ELF-1 (cell line): Measurements from ENCODE around the gene ACTL8.
"Not testable (repeated sequence)": the region's sequence is repeated elsewhere in the genome, so short reads cannot be mapped to it uniquely, and the experiment has no call there.

Source experiments
- DNase-seq: peaks from one replicate; pipeline ENCODE4 v3.0.0-alpha.2; 2016; ENCODE audit warnings: low read depth, low spot score

Gene ACTL8

DNA sequence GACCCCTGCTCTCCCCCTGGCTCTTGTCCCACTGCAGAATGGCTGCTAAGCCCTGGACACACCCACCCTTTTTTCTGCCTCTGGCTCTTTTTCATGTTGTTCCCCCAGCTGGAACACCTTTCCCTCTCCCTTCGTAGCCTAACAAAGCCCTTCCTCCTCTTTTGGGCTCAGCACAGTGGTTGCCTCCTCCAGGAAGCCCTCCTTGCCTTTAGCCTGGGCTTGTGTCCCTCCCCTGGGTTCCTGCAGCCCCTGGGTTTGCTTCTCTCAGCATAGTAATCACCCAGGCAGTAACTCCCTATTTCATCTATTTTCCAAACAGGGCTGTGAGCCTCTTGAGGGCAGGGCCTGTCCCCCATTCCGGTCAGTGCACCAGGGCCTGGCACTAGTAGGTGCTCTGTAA is 19.8 kb upstream of the ACTL8 start:
- DNase-seq: no peak

- DNase-seq: no peak
Observed at GRCh38 chr1:17735793-17736192, 19.3 kb upstream of the ACTL8 start.

DNA sequence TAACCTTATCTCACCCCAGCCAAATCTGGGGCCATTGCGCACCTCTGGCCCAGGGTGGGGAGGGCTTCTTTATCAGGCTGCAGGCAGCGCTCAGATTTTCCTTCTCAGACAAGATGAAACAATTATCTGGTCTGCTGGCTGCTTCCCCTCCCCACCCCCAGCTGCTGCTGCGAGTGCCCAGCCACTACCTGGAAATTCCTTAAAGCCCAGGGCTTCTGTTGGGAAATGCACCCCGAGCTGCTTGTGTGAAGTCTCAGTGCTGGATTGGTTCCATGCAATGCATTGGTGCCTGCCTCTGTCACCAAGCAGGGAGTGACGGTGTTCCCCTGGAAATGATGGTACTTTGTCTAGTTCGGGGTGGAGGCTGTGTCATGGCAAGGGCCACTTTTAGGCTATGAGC is 18.5 kb upstream of the ACTL8 start:
- peak; percentile 51 for DNase-seq

DNA sequence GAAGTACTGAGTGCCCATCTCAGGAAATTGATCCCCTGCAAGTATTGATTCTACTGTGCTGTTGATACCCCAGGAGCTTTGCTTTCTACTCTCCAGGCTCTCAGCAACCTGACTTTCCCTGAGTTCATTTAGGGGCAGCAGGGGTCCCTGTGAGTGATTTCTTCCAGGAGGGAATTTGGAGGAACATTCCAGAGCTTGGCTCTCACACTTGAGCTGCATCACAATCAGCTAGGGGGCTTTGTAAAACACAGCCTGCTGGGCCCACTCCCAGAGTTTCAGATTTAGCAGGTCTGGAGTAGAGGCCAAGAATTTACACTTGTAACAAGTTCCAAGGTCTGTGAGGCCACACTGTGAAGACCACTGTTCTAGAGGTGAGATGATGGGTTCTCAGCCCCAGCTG is 16.1 kb upstream of the ACTL8 start:
- DNase-seq: peak; percentile 50

- no peak for DNase-seq
Observed at GRCh38 chr1:17741052-17741451, 14.1 kb upstream of the ACTL8 start.

DNA sequence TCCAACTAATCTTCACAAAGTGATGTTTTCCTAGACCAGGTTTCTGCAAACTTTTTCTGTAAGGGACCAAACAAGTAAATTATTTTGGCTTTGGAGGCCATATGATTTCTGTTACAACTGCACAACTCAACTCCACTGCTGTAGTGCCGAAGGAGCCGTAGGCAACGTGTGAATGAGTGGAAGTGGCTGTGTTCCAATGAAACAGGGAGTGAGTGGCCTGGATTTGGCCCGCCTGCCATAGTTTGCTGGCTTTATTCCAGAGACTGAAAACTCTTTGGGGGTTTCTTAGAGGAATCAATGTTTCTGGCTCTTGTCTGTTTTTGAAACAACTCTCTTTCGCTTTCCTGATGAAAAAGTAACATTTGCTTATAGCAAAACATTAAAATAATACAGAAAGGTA is 12.6 kb upstream of the ACTL8 start:
- no peak for DNase-seq

DNA sequence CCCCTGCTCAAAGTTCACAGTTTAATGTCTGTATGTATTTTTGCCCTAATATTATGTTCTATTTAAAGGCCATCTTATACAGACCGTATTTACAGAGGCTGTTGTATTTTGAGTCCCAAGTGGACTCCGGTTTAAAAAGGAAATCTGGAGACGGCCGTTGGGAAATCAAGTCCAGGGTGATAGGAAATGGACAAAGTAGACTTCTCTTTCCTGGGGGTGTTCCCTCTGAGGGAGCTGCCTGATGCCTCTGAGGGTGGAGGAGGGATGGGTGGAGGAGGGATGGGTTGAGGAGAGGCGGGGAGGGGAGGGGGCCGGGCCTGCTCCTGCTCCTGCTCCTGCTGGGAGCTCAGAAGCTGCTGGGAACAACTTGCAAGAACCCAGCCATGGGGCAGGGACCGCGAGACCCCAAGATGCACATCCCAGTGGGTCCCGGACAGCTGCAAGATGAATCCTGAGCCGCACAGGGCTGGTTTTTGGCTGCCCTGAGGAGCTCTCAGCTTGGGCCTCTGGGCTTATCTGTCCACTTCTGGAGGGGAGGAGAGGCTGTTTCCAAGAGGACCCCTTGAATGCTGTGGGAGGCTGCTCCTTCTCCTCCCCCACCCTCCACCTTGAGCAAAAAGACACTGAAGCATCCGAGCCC is 12.0 kb upstream of the ACTL8 start:
- no peak for DNase-seq

DNA sequence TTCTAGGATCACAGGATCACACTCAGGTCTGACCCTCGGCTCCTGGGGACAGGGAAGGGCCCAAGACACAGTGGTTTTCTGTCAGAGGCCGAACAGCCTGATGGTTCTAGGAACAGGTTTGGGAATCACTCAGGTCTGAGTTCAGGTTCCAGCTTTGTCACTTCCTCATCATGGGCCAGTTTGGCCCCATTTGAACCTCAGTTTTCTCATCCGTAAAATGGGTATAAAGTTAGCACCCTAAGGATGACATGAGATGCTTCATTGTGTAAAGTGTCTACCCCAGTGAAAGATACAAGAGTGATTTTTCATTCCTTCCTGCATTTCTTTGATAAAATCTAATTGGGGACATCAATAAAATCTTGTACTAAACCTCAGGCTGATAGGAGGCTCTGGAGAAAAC is 11.2 kb upstream of the ACTL8 start:
- no peak for DNase-seq

DNA sequence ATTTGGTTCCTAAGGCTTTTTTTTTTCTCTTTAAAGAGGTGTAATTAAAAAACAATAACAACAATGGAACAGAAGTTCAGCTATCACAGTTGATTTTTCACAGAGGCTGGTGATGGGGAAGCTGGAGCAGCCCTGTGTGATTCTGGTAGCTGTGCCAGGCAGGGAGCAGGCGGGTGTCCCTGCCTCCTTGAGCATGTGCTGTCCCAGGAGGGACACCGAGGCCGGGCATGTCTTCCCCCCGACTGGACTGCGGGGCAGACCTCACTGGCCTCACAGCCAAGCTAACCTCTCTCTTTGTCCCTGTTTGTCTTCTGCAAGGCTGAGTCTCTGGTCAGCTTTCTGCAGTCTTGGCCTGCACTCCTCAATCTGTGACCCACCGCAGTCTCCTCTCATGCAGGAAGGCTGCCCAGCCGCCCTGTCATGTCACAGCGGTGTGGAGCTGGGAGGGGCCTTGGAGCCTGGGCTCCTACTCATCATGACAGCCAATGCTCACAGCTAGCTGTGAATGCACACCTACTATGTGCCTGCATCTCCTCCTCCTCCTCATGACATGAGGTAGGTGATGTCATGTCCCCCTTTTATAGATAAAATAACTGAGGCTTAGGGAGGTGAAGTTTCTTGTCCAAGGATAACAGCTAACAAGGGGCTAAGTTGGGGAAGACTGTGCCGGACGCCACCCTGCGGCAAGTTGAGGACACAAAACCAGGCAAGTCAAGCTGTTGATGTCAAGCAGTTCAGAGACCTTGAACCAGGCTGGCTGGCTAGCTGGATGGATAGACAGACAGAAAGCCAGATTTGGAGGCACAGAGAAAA is 10.3 kb upstream of the ACTL8 start:
- no peak for DNase-seq

DNA sequence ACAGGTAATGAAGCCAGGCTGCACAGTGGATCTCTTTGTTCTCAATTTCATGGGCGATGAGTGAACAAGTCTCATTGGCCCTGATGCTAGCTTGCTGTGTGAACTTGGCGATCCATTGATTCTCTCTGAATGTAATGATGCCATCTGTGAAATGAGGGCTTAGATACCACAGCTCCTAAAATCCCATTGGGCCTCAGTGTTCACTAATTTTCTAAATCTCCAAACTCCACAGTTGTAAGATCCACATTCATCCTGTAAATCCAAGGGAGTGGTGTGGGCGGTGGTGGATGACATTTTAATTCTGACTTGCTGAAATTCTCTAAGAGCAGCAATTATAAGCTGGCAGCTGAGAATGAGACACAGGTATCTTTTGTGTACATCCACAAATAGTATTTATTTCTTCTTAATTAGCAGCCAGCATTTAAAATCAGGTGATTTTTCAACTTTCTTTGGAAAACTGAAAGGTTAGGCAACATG is 9.6 kb upstream of the ACTL8 start:
- no peak for DNase-seq

- not testable (repeated sequence) for DNase-seq
Observed at GRCh38 chr1:17746281-17746680, 8.9 kb upstream of the ACTL8 start.

GRCh38 chr1:17746920-17747319 is 8.2 kb upstream of the ACTL8 start:
- DNase-seq: no peak

GRCh38 chr1:17750333-17750732 is 4.8 kb upstream of the ACTL8 start:
- no peak for DNase-seq

- DNase-seq: no peak
Observed at GRCh38 chr1:17752356-17752755, 2.8 kb upstream of the ACTL8 start.

DNA sequence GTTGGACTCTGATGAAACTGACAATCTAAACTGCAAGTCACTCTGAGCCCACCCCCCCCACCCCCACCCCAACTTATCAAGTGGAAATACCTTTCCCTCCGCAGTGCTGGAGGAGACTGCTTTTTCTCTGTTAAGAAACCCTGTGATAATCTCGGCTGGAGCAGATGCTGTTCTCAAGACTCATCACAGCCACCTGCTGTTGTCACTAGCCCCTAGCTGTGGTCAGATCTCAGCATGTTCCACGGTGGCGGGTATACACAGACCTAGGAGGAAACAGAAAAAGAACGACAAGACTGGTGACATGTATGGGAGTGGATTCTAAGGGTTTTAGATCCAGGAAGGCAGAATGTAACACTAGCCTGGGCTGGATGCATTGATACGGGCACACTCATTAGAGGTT is 2.3 kb downstream of the ACTL8 start:
- no peak for DNase-seq

DNA sequence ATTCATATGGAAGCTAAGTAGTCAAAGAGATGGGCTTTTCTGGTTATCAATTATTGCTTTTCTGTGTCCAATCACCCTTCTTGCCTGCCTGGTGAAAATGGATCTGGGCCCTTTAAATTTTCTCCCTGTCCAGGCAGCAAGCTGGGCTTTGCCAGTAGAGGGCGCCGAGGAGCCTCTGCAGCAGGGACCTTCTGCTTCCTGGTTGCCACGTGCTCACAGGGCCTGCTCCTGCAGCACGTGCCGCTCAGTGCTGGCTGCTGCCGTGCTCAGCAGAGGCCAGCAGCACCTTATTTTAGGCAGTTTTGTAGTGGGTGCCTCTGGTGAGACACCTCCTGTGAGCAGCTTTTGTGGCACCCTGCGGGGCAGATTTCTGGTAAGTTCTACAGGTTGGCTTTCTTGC is 4.0 kb downstream of the ACTL8 start:
- peak; percentile 34 for DNase-seq

- no peak for DNase-seq
Observed at GRCh38 chr1:17762313-17762712, 7.2 kb downstream of the ACTL8 start.

DNA sequence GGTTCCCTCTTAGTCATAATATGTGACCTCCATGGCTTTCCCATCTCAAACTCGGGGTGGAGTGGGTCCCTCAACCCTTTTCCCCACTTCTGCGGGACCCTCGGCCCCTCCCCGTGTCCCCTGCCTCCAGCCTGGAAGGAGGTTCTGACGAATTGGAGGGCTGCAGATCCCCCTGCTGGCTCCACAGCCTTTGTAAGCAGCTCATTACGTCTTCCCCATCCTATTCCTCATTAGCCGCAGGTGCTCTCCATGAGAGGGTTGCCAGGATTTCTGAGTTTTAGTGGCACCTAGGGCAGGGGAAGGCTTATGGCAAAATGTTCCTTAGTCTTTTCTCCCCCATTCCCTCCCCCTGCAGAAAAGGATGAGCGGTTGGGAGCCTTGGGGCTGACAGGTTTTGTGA is 8.3 kb downstream of the ACTL8 start:
- no peak for DNase-seq

DNA sequence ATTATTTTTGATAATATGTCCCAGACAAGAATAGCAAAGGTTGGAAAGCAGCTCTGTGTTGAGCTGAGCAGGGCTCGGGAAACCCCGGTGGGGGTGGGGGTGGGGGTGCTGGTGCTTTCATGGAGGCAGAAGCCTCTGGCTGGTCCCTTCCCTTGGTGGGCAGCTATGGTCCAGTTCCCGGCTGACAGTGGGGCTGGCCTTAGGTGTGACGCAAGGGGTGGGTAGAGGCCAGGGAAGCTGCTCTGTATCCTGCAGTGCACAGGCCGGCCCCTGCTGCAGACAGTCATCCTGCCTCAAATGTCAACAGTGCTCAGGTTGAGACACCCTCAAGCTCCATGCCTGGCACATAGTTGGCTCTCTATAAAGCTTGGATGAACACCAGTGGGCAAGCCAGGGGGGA is 8.9 kb downstream of the ACTL8 start:
- DNase-seq: no peak

- no peak for DNase-seq
Observed at GRCh38 chr1:17764591-17764990, 9.5 kb downstream of the ACTL8 start.

- DNase-seq: no peak
Observed at GRCh38 chr1:17765444-17766411, 10.6 kb downstream of the ACTL8 start.

DNA sequence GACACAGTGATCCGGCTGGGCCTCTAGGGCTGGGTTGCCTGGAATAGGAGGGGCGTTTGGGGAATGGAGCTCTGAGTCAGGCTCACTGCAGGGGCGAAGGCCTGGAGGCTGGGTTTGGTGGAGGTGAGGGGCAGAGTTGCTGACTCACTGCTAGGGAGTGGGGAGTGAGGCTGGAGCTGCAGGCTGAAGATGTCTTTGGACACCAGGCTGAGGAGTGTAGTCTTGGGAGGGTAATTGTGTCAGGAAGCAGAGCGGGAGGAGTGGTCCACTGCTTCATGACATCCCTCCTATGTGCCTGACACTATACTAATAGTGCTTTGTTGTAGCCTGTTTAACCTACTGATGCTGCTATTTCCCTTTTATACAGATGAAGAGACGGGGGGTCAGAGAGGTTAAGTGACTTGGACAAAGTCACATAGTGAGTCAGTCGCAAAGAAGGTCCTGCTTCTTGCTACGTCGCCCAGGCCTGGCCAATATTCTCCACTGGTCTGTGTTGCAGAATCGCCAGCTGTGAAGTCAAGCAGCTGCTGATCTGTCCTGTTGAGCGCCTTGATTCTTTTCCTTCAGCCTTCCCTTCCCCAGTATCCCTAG is 13.6 kb downstream of the ACTL8 start:
- peak; percentile 77 for DNase-seq
